GM12872 (cell line): ENCODE measurements around the gene ARHGAP42.

Experiments
- TF ChIP-seq, protein P1 (sequence below): IDR thresholded peaks from 3 replicates; pipeline ENCODE4 v1.5.1; 2011; ENCODE audit warnings: low read depth, mild to moderate bottlenecking, low read length, moderate library complexity; ENCODE audit not compliant: insufficient read depth

ARHGAP42 gene

DNA sequence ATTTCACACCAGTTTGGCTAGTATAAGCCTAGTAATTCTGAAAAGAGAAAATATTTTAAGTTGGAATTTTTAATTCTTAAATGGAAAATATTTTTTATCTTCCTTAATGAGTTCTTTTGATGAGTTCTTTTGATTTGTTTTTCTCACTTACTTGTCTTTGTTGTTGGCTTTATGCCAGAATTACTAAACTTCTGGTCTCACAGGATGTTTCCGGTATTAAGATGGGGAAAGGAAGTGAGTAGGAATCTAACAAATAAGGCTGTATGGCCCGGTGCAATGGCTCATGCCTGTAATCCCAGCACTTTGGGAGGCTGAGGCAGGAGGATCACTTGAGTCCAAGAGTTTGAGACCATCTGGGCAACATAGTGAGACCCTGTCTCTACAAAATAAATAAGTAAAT is 106.4 kb downstream of the ARHGAP42 start:
- TF ChIP-seq, protein P1, sequence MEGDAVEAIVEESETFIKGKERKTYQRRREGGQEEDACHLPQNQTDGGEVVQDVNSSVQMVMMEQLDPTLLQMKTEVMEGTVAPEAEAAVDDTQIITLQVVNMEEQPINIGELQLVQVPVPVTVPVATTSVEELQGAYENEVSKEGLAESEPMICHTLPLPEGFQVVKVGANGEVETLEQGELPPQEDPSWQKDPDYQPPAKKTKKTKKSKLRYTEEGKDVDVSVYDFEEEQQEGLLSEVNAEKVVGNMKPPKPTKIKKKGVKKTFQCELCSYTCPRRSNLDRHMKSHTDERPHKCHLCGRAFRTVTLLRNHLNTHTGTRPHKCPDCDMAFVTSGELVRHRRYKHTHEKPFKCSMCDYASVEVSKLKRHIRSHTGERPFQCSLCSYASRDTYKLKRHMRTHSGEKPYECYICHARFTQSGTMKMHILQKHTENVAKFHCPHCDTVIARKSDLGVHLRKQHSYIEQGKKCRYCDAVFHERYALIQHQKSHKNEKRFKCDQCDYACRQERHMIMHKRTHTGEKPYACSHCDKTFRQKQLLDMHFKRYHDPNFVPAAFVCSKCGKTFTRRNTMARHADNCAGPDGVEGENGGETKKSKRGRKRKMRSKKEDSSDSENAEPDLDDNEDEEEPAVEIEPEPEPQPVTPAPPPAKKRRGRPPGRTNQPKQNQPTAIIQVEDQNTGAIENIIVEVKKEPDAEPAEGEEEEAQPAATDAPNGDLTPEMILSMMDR = no peak

DNA sequence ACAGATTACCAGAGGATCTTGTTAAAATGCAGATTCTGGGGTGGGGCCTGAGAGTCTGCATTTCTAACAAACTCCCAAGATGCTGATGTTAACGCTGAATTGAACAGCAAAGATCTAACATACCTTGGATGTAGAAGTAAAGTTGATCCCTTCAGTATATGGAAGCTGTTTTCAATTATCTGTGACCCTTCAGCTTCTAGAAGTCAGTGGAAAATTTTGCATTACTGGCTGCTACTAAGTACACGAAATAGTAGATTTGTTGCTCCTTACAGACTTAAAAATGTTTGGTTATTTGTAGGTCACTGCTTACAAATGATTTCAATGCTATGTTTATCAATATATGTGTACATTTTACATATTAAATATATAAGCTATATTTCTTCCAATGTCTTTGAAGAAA is 107.4 kb downstream of the ARHGAP42 start:
- TF ChIP-seq, protein P1 = no peak

DNA sequence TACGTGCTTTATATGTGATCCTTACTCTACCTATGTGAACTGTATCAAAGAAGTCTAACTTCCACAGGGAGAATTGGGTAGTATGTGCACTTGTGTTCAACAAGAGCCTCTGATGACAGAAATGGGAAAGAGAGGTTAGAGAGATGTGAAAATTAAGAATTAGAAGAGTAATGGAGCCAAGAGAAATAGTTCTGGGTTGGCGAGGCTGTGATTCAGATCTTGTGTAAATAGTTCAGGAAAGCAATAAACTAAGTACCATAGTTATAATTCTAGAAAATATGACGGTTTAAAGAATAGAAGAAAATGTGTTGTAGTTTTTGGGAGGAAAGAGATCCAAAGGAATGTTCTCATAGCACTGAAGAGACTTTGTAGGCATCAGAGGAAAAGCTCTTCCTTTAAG is 112.4 kb downstream of the ARHGAP42 start:
- TF ChIP-seq, protein P1 = no peak

DNA sequence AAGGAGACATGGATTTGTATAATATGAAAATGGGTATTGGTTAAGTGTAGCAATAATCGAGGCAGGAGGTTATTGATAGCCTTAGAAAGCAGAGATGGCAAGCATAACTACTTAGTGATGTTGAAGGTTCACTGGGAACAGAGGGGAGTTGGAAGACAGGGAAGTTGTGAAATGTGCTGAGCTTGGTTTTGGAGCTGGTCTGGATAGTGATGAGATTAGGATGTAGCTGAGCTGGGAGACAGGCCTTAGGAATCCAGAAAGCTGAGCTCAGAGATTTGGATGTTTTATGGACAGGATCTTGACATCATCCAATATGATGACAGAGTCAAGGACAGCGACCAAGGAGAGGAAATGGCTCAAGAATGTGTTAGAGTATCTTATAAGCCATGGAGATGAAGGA is 113.1 kb downstream of the ARHGAP42 start:
- TF ChIP-seq, protein P1 = no peak

DNA sequence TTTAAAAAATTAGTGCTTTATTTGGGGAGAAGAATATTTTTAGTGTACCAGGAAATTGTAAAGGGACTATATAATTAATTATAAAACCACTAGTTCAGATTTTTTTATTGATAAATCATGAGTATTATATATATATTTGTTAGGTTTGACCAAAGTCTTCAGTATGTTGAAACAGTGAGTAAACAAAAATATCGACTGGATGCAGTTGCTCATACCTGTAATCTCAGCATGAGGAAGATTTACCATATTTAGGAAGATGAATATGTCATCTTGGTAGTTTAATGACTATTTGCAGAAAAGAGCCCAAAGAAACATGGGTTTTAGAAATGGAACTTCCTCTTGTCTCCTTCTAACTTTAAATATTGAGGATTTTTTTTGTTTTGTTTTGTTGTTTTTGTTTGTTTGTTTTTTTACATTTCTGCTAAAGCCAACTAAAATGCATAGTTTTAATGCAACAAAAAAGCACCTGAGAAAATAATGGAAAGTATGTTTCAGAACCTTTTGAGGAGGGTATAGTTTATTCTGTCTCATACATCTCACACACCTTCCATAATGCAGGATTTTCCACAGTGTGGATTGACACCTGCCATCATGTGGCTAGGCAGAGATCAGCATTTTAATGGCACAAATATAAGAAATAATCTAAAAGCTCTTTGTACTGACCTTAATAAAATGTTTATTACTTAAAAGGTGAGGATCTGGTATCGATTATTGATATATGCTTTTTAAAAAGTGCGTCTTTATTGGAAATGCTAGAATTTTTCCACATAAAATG is 114.3 kb downstream of the ARHGAP42 start:
- TF ChIP-seq, protein P1 = no peak

DNA sequence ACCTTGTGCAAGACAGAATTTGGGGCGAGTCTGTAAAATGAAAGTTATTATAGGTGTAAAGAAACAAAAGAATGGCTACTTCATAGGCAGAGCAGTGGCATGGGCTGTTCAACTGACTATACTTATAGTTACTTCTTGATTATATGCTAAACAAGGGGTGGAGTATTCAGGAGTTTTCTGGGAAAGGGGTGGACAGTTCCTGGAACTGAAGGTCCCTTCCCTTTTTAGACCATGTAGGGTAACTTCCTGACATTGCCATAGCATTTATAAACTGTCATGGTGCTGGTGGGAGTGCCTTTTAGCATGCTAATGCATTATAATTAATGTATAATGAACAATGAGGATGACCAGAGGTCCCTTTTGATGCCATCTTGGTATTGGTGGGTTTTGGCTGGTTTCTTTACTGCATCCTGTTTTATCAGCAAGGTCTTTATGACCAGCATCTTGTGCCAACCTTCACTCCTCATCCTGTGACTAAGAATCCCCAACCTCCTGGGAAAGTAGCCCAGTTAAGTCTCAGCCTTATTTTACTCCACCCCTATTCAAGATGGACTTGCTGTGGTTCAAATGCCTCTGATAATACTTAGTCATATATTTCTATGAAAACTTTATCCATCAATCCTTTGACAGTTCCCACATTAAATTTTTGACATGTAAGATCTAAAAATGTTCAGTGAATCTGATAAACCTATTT is 118.6 kb downstream of the ARHGAP42 start:
- TF ChIP-seq, protein P1 = no peak

DNA sequence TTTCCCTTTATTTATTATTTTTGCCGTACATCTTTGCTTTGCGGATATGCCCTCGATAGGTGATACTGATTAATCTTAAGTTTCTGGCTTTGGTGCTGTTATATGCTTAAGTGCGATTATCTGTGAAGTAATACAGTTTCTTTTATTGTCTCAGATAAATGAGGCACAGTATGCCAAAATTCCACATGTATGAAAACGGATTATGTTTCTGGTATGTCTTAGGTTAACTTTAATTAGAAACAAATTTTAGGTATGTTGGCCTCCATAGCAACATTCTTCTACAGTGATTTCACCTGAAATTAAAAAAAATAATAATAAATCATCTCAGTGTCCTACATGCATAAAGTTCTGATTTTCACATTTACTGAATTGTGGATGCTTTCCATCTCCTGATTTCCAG is 119.2 kb downstream of the ARHGAP42 start:
- TF ChIP-seq, protein P1 = no peak
